Measurements from ENCODE around the gene CDCA8.
"Not testable (repeated sequence)": the region's sequence is repeated elsewhere in the genome, so short reads cannot be mapped to it uniquely, and the experiment has no call there.

CDCA8 gene

DNA sequence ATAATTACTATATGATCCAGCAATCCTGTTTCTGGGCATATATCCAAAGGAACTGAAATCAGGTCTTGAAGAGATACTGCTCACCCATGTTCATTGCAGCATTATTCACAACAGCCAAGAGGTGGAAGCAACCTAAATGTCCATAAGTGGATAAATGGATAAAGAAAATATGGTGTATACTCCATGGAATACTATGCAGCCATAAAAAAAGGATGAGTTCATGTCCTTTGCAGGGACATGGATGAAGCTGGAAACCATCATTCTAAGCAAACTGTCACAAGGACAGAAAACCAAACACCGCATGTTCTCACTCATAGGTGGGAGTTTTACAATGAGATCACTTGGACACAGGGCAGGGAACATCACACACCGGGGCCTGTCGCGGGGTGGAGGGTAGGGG, 46.3 kb downstream of the CDCA8 start:
- DNase-seq = not testable (repeated sequence)

DNA sequence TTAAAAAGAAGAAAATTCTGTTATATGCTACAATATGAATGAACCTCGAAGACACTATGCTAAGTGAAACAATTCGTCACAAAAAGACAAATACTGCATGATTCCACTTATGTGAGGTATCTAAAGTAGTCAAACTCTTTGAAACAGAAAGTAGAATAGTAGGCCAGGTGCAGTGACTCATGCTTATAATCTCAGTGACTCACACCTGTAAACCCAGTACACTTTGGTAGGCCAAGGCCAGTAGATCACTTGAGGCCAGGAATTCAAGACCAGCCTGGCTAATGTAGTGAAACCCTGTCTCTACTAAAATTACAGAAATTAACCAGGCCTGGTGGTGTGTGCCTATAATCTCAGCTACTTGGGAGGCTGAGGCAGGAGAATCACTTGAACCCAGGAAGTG, 46.9 kb downstream of the CDCA8 start:
- no peak for DNase-seq

DNA sequence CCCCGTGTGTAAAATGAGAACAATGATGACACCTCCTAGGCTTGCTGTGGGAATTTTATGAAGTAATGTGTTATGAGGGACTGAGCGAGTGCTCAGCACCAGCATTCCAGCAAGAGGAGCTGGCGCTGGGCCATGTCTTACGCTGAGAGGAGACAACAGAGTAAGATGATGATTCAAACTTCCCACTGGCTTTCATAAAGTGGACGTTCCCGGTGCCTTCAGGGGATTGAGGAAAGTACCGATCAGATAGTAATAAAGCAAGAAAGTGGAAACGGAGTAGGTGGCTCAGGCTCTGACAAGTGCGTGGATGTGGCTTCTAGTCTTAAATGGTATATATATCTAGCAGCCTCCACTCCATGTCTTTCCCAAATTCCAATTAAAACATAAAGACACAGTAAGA, 48.8 kb downstream of the CDCA8 start:
- no peak for DNase-seq

DNA sequence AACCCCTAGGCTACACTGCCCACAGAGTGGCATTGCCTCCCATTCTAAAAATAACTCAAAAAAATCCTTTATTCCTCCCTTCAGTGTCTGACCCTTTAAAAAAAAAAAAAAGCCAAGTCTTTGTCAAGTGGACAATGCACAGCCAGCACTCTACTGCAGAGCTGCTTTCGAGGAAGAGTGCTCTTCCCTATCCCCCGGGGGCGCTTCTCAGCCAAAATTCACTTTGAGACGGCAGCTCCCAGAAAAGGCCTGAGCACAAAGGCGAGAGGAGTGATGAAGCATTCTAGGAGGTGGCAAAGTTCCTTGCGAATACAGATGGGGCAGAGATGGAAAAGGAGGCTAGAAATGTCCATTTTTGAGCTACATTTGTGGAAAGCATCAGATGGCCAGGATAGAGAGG, 49.3 kb downstream of the CDCA8 start:
- no peak for DNase-seq

DNA sequence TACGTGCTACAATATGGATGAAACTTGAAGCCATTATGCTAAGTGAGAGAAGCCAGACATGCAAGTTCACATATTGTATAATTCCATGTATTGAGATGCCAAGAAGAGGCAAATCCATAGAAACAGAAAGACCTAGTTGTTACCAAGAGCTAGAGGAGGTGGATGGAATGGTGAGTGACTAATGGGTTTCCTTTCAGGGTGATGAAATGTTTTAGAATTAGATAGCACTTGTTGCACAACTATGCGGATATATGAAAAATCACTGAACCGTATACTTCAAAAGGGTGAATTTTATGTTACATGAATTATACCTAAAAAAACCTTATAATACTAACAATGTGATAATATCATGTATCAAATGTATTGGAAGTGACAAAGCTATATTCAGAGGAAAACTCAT, 54.5 kb downstream of the CDCA8 start:
- no peak for DNase-seq

DNA sequence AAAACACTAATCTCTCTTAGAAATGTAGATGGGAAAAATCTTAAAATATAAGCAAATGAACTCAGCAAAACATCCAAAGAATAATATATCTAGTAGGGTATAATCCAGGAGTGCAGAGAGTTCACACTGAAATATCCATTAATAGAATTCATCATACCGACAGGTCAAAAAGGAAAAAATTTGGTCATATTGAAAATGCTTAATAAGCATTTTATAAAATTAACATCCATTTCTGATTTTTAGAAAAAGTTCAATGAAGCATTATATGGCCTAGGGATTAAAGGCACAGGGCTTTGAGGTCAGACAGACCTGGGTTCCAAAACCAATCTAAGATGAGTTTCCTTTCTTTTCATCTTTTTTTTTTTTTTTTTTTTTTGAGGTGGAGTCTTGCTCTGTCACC, 56.2 kb downstream of the CDCA8 start:
- DNase-seq = no peak

DNA sequence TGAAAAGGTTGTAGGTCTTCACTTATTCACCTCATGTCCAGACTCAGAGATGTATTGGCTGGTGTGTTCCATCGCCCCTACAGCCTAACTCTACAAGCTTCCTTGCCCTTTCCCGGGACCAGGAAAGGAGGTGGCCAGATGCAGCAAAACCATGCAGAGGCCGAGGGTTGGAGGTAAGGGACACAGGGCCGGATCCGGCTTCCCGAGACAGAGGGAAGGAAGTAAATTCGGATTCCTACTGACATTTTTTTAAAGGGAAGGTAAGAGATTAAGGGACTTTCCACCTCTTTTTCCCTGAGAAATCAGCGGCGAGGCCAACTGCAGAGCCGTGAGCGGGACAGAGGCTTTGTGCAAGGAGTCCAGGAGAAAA, 59.9 kb downstream of the CDCA8 start:
- DNase-seq = no peak

DNA sequence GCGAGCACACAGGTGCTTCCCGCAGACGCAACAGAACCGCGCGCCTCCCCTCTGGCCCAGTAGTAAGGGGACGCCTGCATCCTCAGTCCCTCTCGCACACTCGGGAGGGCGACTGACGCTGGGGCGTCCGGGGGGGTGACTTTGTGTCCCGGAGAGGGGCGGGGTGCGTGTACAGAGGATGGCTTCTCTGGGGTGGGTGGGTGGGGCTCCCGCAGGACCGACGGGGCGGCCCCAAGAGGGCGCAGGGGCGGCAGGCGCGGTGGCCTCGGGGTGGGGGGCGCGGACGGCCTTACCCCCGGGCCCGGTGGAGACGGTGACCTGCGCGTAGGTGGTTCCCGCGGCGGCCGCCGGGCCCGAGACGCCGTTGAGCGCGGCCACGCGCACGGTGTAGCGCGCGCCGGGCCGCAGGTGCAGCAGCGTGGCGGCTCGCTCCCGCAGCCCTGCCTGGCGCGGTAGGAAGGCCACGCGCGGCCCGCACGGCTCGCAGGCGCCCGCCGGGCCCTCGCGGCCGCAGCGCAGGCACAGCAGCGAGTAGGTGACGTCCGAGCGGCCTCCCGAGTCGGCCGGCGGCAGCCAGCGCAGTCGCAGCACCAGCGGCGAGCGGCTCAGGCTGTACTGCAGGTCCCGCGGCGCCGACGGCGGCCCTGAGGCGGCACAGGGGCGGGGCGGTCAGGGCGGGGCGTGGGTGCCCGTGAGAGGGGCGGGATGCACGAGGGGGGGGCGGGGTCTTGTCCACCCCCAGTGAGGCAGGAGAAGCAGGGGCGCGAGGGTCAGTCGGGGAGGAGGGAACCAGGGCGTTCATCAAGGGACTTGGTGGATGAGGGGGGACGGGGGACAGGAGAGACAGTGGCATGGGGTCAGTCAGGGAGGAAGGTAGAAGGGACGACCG, 60.5 kb downstream of the CDCA8 start:
- peak in 1 of 2 donors; percentile 21 for DNase-seq

DNA sequence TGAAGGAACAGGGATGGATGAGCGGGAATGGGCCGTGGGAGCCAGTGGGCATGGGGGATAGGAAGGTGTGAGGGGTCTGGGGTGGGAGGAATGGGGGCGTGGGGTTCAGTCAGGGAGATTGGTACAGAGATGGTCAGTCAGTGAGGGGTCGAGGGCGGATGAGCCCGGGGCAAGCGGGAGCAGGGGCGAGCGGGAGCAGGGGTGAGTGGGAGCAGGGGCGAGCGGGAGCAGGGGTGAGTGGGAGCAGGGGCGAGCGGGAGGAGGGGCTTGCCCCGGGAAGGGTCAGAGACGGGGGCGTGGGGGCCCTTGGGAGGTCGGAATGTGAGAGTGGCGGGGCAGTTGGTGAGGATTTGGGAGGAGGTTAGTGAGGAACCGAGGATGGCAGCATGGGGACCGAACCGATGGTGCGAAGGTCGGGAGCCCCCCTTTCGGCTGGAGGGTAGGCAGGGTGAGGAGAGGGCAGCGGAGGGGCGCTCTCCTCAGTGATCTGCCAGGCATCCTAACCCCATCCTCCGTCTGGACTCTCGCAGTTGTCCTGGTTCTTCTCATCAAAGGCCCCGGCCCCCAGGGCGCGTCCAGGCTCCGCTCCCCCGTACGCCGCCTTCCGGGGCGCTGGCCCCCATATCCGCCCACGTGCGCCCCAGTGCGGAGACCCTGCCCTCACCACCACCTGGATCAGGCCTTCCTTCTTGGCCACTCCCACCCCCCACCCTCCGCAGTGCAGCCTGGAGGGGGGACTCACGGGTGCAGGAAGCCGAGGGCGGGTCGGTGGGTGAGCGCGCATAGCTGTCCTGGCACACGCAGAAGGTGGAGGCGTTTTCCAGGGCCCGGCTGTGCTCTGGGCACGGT, 61.4 kb downstream of the CDCA8 start:
- DNase-seq = no peak

DNA sequence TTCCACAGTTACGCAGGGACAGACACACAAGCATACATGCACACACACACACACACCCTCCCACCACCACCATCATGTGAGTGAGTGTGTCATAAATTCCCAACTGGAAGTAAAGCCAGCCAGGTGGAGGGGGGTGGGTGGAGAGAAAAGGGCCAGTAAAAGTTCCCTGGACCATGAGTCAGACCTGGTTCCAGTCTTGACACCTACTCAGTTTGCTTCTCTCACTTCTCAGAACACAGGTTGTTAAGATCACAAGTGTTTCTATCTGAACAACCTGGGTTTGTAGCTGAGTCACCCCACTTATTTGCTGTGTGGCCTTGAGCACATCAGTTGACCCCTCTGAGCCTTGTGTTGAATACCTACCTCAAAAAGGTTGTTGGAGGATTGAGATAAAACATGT, 63.0 kb downstream of the CDCA8 start:
- DNase-seq = peak; percentile 6 to 25

DNA sequence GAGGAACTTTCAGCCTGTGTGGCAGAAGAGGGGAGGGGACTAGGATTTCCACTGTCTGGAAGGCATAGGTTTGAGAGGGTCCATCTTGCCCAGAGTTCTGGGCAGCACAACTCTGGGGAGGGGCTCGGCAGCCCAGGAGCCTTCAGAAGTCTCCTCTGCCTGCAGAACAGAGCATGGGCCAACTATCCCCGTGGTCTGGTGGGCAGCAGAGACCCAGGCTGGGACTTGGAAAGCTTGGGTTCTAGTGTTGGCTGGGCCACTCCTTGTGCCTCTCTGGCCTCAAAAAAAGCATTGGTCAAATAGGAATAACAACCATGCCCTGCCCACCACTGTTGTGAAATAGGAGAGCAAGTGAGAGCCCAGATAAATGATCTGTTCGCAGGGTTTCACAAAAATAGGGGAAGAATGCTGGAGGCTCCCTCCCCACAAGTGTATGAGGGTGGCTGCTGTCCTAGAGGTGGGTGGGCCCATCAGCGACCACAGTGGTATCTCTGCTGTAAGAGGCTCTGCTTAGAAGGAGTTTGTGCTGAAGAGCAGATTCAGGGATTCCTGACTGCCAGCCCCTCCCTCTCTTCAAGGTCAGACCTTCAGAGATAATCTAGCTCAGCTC, 63.7 kb downstream of the CDCA8 start:
- peak; percentile 47 to 59 for DNase-seq
